Bronchial epithelial cell (primary cell): ENCODE measurements around the gene QSOX2. TPM values are rescaled to one million over a fixed set of nuclear protein-coding genes. Genes with fewer than 3 reads are reported as not detected.
A peak's percentile ranks its signal among the peaks of the same experiment; 100 is the strongest.

ENCODE experiments used
- DNase-seq: peaks from one replicate; pipeline ENCODE4 v3.0.0-alpha.2; 2010; ENCODE audit warnings: low read depth
- FAIRE-seq: peaks from 2 replicates; lab custom pipeline; 2011; peaks lifted over from hg19 to GRCh38; lab: Jason Lieb, UNC
- H3K27me3 ChIP-seq: 2 replicates; pipeline ENCODE4 v1.5.1; 2011; ENCODE audit warnings: low read length; ENCODE audit not compliant: control insufficient read depth, insufficient read depth
- H3K36me3 ChIP-seq: 2 replicates; pipeline ENCODE4 v1.5.1; 2011; ENCODE audit warnings: low read length; ENCODE audit not compliant: control insufficient read depth, insufficient read depth
- H3K4me3 ChIP-seq: 2 replicates; pipeline ENCODE4 v1.5.1; 2011; ENCODE audit warnings: mild to moderate bottlenecking, low read depth, low read length, control low read depth
- total RNA-seq: library from RNA; depleted of rRNA; stranded (reverse); fragments of >200 nt; gene quantifications from 2 replicates; pipeline ENCODE4 v1.2.1, GENCODE V29; 2014
- TF ChIP-seq, protein P1 (sequence below): IDR thresholded peaks from 2 replicates; pipeline ENCODE4 v1.5.1; 2011; ENCODE audit warnings: mild to moderate bottlenecking, moderate library complexity, low read length, control low read depth, inconsistent platforms; ENCODE audit not compliant: insufficient read depth, severe bottlenecking

Gene QSOX2
- total RNA-seq, 1 donor from 2014 or later, result 12.1 TPM

DNA sequence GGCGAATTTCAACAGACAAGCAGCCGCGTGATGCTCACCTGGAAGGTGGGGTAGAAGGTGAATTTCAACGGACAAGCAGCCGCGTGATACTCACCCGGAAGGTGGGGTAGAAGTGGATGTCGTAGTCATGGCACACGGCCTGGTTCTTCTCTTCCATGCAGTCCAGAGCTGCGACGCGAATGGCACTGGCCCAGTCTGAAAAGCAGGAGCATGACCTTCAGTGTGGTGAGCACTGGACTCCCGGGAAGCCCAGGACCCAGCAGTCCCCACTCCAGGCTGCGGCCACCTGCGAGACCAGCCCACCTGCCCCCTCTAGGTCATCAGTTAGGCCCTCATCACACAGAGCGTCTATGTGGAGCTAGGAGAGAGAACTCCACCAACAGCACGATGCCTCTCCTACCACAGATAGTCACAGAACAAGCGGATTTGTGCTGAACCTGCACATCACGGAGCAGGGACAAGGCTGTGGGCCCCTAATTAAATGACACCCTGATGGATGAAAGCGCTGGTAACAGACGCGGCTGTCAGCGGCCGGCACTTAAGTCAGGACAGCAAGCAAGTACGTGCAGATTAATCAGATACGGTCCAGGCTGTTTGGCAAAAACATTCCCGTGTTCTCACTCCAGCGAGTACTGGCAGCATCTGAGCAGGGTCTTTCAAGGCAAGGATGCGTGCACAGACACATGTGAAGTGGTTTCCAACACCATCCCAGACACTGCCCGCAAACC lies 18.8 kb downstream of the QSOX2 start:
- no peak for FAIRE-seq
- Histone ChIP-seq H3K4me3 (no peak overlapping the region), H3K27me3 (no peaks in the 10 kb centered on the region), H3K36me3 (peaks cover 10% of the 10 kb centered on the region)
- TF ChIP-seq, protein P1, sequence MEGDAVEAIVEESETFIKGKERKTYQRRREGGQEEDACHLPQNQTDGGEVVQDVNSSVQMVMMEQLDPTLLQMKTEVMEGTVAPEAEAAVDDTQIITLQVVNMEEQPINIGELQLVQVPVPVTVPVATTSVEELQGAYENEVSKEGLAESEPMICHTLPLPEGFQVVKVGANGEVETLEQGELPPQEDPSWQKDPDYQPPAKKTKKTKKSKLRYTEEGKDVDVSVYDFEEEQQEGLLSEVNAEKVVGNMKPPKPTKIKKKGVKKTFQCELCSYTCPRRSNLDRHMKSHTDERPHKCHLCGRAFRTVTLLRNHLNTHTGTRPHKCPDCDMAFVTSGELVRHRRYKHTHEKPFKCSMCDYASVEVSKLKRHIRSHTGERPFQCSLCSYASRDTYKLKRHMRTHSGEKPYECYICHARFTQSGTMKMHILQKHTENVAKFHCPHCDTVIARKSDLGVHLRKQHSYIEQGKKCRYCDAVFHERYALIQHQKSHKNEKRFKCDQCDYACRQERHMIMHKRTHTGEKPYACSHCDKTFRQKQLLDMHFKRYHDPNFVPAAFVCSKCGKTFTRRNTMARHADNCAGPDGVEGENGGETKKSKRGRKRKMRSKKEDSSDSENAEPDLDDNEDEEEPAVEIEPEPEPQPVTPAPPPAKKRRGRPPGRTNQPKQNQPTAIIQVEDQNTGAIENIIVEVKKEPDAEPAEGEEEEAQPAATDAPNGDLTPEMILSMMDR, result no peak
- DNase-seq, result no peak

DNA sequence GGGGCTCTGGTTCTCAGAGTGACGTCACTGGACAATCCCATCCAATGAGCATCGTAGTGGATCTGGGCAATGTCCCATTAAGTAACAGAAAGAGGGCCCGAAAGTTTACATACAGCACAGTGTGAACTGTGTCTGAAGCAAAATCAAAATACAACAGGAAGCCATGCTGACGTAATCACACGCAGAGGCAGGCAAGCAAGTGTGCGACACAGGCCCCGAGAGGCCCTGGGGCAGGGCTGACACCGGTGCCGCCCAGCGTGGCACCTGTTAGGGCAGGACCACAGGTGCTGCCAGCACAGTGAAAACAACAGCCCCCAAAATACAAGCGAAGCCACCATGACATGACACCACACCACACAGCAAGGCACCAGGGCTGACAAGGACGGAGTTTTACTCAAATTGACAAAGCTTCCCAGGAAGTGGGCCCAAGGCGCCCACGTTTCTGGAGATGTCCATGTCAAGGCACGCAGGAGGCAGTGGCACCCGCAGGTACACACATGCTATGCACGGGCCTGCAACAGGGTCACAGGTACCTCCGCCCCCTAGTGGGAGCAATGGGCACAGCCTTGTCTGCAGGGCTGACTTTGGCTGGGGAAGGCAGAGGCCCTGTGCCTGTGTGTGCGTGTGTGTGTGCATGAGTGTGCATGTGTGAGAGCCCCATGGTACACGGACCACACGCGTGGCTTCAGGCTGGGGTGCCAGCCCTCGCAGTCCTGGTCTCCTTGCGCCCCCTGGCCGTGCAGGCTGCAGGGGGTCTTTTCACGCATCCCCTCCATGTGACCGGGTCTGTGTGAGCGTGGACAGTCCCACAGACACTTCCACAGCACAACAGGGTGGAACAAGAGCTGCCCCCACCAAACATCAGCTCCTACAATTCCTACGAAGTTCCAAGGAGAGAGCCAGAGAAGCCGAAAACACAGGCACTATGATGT lies 19.6 kb downstream of the QSOX2 start:
- no peak overlapping the region for H3K4me3 ChIP-seq
- TF ChIP-seq, protein P1, result peak; percentile 99
- peak; percentile 60 for DNase-seq
- H3K36me3 ChIP-seq, result peaks cover 12% of the 10 kb centered on the region
- peak; percentile 75 for FAIRE-seq
- H3K27me3 ChIP-seq, result no peaks in the 10 kb centered on the region

DNA sequence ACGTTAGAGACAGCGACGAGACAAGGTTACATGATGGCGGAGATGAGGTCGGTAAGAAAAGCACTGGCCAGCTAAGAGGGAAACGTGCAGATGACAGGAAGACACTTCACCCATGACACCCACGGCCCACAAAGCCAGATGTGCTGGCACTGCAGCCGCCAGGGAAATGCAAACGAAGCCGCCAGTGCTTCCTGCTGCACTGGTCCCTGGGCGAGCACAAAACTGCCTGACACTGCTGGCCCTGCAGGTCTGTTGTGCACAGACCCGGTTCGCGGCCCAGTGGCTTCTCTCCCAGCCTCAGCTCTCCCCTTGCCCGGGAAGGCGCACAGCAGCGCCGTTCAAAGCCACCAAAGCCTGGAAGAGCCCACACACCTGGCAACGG lies 20.3 kb downstream of the QSOX2 start:
- H3K36me3 ChIP-seq, result peaks cover 12% of the 10 kb centered on the region
- FAIRE-seq, result no peak
- TF ChIP-seq, protein P1, result no peak

DNA sequence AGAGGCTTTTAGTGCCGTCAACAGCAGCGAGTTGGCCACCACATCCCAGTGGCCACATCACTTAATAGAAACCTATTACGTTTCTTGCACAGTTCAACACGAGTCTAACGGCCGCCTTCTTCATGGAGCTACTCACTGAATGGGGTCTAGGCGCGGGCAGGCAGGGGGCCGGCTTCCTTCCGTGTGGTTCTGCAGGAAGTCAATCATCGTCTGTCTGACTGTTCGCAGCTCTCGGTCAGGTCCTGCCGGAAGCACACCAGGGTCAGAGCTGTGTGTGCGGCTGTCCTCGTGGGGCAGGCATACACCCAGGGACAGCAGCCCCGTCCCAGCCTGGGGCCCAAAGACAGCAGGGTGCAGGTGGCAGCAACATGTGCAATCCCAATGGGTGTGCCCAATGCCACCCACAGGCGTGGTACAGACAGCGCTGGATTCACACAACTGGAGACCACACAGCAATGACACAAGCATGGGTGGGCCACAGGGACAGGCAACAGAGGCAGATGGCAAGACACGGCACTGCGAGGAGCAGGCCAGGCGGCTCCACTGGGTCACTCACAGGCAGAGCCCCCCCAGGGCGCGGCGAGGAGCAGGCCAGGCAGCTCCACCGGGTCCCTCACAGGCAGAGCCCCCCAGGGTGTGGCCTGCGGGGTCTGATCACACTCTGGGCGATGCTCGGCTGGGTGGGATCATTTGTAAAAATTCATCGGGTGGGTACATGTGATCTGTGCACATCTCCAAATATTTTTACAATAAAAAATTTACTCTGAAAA lies 21.6 kb downstream of the QSOX2 start:
- no peak overlapping the region for H3K4me3 ChIP-seq
- no peaks in the 10 kb centered on the region for H3K27me3 ChIP-seq
- DNase-seq (no peak), FAIRE-seq (no peak)
- H3K36me3 ChIP-seq, result peaks cover 12% of the 10 kb centered on the region
- TF ChIP-seq, protein P1, result no peak

More for the DNA sequence above, 20.3 kb downstream of the QSOX2 start:
- no peak for DNase-seq
- no peaks in the 10 kb centered on the region for H3K27me3 ChIP-seq
- H3K4me3 ChIP-seq, result no peak overlapping the region

DNA sequence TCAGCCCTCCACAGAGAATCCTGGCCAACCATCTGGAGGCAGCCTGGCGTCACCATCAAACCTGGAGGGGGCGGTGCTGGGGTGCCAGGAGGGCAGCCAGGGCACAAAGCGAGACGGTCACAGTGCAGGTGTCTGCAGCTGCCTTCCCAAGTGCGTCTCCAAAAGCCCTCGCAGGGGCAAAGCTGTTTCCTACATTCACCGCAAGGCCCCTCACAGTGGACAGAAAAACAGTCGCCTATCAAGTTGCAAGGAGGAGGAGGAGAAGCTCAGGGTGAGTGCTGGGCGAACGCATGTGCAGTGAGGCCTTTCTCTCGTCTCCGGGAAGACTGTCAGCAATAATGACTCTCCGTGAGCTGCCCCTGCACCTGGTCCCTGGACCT lies 22.7 kb downstream of the QSOX2 start:
- Histone ChIP-seq H3K36me3 (peaks cover 14% of the 10 kb centered on the region), H3K27me3 (no peaks in the 10 kb centered on the region), H3K4me3 (no peak overlapping the region)
- FAIRE-seq, result no peak
- TF ChIP-seq, protein P1, result no peak
- no peak for DNase-seq
